GM12874 (cell line): Measurements from ENCODE around the gene TTC24.

Source experiments
- CTCF ChIP-seq: IDR thresholded peaks from 2 replicates; pipeline ENCODE4 v1.5.1; 2011; ENCODE audit warnings: low read depth, mild to moderate bottlenecking, control low read depth, low read length, moderate library complexity; ENCODE audit not compliant: insufficient read depth

TTC24 gene

GRCh38 chr1:156616463-156616862 is 36.9 kb downstream of the TTC24 start:
- TF ChIP-seq CTCF = no peak

- TF ChIP-seq CTCF = peak; percentile 58
Measured at GRCh38 chr1:156618853-156619581, 39.5 kb downstream of the TTC24 start, which contains the start of gene HAPLN2. Gene HAPLN2 (plus strand): TSS chr1:156619415. CDS start chr1:156623491, 4,076 bp downstream.

GRCh38 chr1:156619582-156619955 is 40.0 kb downstream of the TTC24 start:
- no peak for TF ChIP-seq CTCF

GRCh38 chr1:156622581-156623297 is 43.2 kb downstream of the TTC24 start:
- no peak for TF ChIP-seq CTCF

- TF ChIP-seq CTCF = peak; percentile 58
Measured at GRCh38 chr1:156623946-156624813, 44.7 kb downstream of the TTC24 start.

GRCh38 chr1:156624814-156625435 is 45.4 kb downstream of the TTC24 start:
- TF ChIP-seq CTCF = no peak
